Nephron progenitor cell (in vitro differentiated cells): Measurements from ENCODE around the gene SPAG16.

Experiments
- DNase-seq: peaks from one replicate; pipeline ENCODE4 v3.0.0; 2021
- H3K27ac Mint-ChIP-seq: 2 replicates; pipeline ENCODE4 v1.8.0; 2021; ENCODE audit warnings: mild to moderate bottlenecking, moderate library complexity, mixed read lengths
- H3K27me3 Mint-ChIP-seq: 2 replicates; pipeline ENCODE4 v1.8.0; 2021; ENCODE audit warnings: mild to moderate bottlenecking, low read depth, mixed read lengths; ENCODE audit not compliant: poor library complexity
- H3K36me3 Mint-ChIP-seq: 2 replicates; pipeline ENCODE4 v1.8.0; 2021; ENCODE audit warnings: low read depth, mixed read lengths
- H3K4me1 Mint-ChIP-seq: 2 replicates; pipeline ENCODE4 v1.8.0; 2021; ENCODE audit warnings: mixed read lengths
- H3K4me3 Mint-ChIP-seq: 2 replicates; pipeline ENCODE4 v1.8.0; 2021; ENCODE audit warnings: mild to moderate bottlenecking, moderate library complexity, mixed read lengths
- H3K9me3 Mint-ChIP-seq: 2 replicates; pipeline ENCODE4 v1.8.0; 2021; ENCODE audit warnings: mild to moderate bottlenecking, moderate library complexity, mixed read lengths
- TF ChIP-seq, protein P1 (sequence below): fragments of 200-600 bp; sonication (generic); IDR thresholded peaks from 2 replicates; pipeline ENCODE4 v1.5.0; 2021; ENCODE audit warnings: antibody characterized with exemption

Gene SPAG16

DNA sequence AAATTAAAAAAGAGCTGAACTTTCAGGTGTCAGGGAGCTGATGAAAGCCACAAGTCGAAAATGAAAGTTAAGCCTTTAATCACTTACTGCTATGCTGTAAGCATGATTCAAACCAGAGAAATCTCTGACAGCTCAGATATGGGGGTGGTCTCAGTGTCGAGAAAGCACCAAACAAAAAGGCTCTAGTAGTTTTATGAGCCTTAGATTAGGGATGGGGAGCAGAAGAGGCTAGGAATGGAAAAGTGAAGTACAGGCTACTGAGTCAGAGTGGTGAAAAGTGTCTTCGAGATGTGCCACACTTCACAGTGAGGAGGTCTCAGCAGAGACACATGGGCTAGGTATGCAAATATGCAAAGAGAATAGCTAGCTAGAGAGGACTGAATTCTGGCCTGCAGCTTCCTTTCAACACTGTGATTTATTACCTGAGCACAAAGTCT lies 482.2 kb downstream of the SPAG16 start:
- Mint-ChIP-seq H3K27ac (no peak overlapping the region), H3K4me3 (no peak overlapping the region), H3K9me3 (no peaks in the 10 kb centered on the region), H3K27me3 (peaks cover 3% of the 10 kb centered on the region), H3K4me1 (peaks cover 11% of the 10 kb centered on the region), H3K36me3 (no peaks in the 10 kb centered on the region)
- DNase-seq: peak; percentile 4
- TF ChIP-seq, protein P1, sequence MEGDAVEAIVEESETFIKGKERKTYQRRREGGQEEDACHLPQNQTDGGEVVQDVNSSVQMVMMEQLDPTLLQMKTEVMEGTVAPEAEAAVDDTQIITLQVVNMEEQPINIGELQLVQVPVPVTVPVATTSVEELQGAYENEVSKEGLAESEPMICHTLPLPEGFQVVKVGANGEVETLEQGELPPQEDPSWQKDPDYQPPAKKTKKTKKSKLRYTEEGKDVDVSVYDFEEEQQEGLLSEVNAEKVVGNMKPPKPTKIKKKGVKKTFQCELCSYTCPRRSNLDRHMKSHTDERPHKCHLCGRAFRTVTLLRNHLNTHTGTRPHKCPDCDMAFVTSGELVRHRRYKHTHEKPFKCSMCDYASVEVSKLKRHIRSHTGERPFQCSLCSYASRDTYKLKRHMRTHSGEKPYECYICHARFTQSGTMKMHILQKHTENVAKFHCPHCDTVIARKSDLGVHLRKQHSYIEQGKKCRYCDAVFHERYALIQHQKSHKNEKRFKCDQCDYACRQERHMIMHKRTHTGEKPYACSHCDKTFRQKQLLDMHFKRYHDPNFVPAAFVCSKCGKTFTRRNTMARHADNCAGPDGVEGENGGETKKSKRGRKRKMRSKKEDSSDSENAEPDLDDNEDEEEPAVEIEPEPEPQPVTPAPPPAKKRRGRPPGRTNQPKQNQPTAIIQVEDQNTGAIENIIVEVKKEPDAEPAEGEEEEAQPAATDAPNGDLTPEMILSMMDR: no peak

DNA sequence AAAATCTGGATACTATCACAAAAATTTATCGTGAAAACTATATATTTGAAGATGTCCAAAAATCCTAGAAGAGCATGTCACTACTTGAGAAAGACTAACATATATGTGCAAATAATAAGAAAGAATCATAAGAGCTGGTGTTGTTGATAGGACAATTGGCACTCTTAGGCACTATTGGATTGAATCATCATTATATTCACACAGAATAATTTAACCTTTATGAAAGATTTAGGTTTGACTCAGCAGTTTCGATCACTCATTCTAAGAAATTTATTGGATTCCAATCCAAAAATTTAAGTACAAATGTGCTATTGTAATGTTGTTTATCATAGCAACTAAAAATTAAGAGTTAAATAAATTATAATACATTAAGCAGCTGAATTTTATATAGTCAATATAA lies 503.6 kb downstream of the SPAG16 start:
- DNase-seq: no peak
- Mint-ChIP-seq H3K4me1 (no peaks in the 10 kb centered on the region), H3K36me3 (no peaks in the 10 kb centered on the region), H3K9me3 (no peaks in the 10 kb centered on the region), H3K4me3 (no peak overlapping the region), H3K27ac (no peak overlapping the region), H3K27me3 (peaks cover under 1% of the 10 kb centered on the region)
- TF ChIP-seq, protein P1: no peak

DNA sequence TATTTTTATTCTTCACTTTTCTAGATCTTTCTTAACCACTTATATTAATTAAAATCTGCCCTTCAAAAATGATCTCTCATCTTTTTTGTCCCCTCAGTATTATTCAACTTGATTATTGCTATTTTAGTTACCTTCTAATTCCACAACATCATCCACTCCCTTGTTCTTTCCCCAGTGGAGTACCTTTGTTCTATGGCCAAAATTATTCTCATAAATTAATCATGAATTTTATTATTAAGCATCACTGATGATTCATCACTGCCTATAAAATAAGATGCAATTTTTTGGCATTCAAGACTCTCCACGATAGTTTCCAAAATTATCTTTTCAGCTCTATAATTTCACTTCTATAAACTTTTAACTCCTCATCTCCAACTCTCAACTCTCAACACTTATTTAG lies 505.7 kb downstream of the SPAG16 start:
- Mint-ChIP-seq H3K4me1 (no peaks in the 10 kb centered on the region), H3K27me3 (peaks cover 3% of the 10 kb centered on the region), H3K9me3 (no peaks in the 10 kb centered on the region), H3K4me3 (no peak overlapping the region), H3K27ac (no peak overlapping the region), H3K36me3 (no peaks in the 10 kb centered on the region)
- DNase-seq: no peak
- TF ChIP-seq, protein P1: no peak

DNA sequence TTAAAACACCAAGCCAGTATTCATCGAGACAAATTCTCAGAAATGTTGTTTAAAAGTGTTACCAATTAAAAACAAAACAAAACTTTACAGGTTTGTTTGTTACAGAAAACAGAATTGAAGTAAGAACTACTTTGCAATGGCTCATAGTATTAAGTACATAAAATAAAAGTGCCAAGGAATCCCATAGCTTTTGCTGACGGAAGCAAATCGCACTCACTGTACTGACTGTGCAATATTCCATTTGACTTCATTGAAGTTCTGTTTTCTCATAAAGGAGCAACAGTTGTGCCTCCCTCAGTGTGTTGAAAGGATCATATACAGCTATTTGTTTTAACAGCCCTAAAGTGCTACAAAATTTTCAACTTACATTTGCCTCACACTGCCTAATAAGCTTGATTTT lies 507.8 kb downstream of the SPAG16 start:
- Mint-ChIP-seq H3K9me3 (no peaks in the 10 kb centered on the region), H3K4me1 (no peaks in the 10 kb centered on the region), H3K4me3 (no peak overlapping the region), H3K36me3 (no peaks in the 10 kb centered on the region), H3K27ac (no peak overlapping the region), H3K27me3 (peaks cover 3% of the 10 kb centered on the region)
- no peak for DNase-seq
- TF ChIP-seq, protein P1: no peak

DNA sequence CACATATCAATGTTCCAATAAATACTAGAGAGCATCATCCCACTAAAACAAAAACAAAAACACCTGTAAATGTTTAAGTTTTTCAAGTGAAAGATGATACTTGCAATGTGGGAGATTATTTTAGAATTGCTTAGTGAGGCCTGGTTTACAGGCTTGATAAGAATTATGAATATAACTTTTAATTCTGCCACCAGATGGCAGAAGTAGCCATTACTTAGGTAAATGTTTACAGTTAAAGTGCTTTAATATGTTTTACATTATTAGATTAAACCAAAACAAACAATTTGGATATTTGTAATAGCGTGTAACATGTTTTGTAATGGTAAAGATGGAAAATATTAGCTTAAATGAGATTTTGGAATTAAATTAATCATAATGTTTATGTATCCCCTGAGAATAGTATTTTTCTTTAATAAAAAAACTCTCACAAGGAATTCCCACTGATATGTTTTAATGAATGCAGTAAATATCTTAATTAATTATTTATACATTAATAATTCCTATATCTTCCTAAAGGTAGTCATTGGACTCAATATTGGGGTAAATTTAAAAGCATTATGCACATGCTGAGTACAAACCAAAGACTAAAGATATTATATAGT lies 522.0 kb downstream of the SPAG16 start:
- TF ChIP-seq, protein P1: peak; percentile 24
- Mint-ChIP-seq H3K9me3 (no peaks in the 10 kb centered on the region), H3K4me1 (no peaks in the 10 kb centered on the region), H3K4me3 (no peak overlapping the region), H3K36me3 (no peaks in the 10 kb centered on the region), H3K27ac (no peak overlapping the region), H3K27me3 (no peaks in the 10 kb centered on the region)
- no peak for DNase-seq

DNA sequence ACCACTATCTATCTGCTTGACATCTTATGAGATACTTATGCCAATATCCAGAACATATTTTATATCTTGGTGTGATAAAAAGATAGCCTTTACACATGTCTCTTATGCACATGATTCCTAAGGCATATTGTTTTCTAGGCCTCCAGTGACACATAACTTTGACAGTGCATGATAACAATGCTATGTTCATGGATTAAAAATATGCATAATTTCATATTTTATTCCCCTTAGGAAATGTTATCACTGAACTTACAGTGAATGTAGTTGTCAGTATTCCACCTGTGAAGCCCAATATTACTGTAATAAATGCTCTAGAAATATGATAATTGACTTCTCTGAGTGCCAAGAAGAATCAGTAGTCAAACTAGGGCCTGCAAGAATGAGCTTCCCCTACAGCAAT lies 532.3 kb downstream of the SPAG16 start:
- Mint-ChIP-seq H3K27ac (no peak overlapping the region), H3K36me3 (no peaks in the 10 kb centered on the region), H3K27me3 (peaks cover 3% of the 10 kb centered on the region), H3K9me3 (no peaks in the 10 kb centered on the region), H3K4me1 (no peaks in the 10 kb centered on the region), H3K4me3 (no peak overlapping the region)
- TF ChIP-seq, protein P1: no peak
- DNase-seq: no peak
